Astrocyte (in vitro differentiated cells and primary cell): ENCODE data around the gene EIF3F.

ENCODE experiments used
- EZH2 ChIP-seq: IDR thresholded peaks from 2 replicates; pipeline ENCODE4 v1.6.1; 2012; ENCODE audit warnings: mild to moderate bottlenecking, low read length, inconsistent platforms; ENCODE audit not compliant: insufficient read depth
- TF ChIP-seq, protein P1 (sequence below): IDR thresholded peaks from 2 replicates; pipeline ENCODE4 v1.5.1; 2011; ENCODE audit warnings: low read depth, mild to moderate bottlenecking, inconsistent platforms, low read length, moderate library complexity; ENCODE audit not compliant: insufficient read depth

- TF ChIP-seq, protein P1, sequence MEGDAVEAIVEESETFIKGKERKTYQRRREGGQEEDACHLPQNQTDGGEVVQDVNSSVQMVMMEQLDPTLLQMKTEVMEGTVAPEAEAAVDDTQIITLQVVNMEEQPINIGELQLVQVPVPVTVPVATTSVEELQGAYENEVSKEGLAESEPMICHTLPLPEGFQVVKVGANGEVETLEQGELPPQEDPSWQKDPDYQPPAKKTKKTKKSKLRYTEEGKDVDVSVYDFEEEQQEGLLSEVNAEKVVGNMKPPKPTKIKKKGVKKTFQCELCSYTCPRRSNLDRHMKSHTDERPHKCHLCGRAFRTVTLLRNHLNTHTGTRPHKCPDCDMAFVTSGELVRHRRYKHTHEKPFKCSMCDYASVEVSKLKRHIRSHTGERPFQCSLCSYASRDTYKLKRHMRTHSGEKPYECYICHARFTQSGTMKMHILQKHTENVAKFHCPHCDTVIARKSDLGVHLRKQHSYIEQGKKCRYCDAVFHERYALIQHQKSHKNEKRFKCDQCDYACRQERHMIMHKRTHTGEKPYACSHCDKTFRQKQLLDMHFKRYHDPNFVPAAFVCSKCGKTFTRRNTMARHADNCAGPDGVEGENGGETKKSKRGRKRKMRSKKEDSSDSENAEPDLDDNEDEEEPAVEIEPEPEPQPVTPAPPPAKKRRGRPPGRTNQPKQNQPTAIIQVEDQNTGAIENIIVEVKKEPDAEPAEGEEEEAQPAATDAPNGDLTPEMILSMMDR, result no peak
- no peak for TF ChIP-seq EZH2
Observed at GRCh38 chr11:8011371-8011770, 24.2 kb downstream of the EIF3F start.
